ENCODE data around the gene ARL5A. TPM values are rescaled to one million over a fixed set of nuclear protein-coding genes. Genes with fewer than 3 reads are reported as not detected.

ARL5A gene
- total RNA-seq, 2 donors from 2014 or later: 21.3 to 21.4 TPM

GRCh38 chr2:151841047-151841424 is 12.8 kb upstream of the ARL5A start:
- ATAC-seq: no peak
- intact Hi-C loops (cut with DNase I): no loop called here
- 86 to 93% methylated on average over 2 of the region's 2 CpGs for WGBS, 2 donors
- H3K9me3 ChIP-seq: no peaks in the 10 kb centered on the region
- H3K36me3 ChIP-seq (replicated peaks in 1 of 2; ENCODE audit: insufficient read depth in 1 of 2, low read depth in 2 of 2): no peaks in the 10 kb centered on the region
- TF ChIP-seq POLR2A (IDR thresholded peaks at IDR 0.05) (no peak), CTCF (IDR thresholded peaks at IDR 0.05) (no peak)
- no peak overlapping the region for H3K27ac ChIP-seq
- no peak for DNase-seq
- H3K27me3 ChIP-seq: no peaks in the 10 kb centered on the region
- no peaks in the 10 kb centered on the region for H3K4me1 ChIP-seq
- no peak overlapping the region for H3K4me3 ChIP-seq

DNA sequence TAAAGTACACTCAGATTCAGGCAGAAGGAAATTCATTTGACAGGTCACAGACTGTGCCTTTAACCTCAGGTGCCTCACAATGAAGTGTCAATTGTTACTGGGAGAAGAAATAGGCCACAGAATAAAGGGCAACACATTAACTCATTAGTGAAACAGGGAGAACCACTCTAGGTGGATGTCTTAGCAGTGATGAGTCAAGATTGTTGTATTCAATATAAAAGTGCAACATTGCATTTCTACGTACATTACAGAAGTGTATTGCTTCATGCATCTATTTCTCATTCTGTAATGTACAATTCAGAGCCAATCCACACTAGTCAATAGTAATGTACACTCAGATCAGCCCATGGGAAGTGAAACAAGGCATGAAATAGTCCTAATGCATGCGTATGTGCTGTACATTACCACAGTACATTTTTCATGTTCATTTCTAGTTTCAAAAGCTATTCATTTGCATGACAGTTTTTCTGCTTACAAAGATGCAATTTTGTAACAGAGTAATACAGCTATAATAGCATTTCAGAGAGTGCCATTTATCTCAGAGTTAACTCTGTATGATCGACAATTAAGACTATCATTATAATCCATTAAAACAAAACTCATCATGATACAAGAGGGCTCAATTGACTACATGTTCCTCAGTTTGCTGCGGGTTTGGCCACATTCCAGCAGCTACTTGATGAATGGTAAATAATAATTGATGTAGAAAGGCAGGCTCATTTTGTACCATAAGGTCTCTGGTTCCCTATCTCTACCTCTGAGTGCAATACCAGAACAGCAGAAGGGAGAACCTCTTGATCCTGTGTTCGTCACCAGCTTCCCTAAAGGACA is 12.2 kb upstream of the ARL5A start:
- TF ChIP-seq CTCF (IDR thresholded peaks at IDR 0.05) (no peak), POLR2A (IDR thresholded peaks at IDR 0.05) (no peak)
- ATAC-seq (no peak), DNase-seq (no peak)
- H3K4me1 ChIP-seq: no peaks in the 10 kb centered on the region
- no peaks in the 10 kb centered on the region for H3K27me3 ChIP-seq
- no peak overlapping the region for H3K4me3 ChIP-seq
- no peaks in the 10 kb centered on the region for H3K9me3 ChIP-seq
- intact Hi-C loops (cut with DNase I): no loop called here
- no peak overlapping the region for H3K27ac ChIP-seq
- 68 to 73% methylated on average over 5 of the region's 5 CpGs for WGBS, 2 donors
- H3K36me3 ChIP-seq (replicated peaks in 1 of 2; ENCODE audit: insufficient read depth in 1 of 2, low read depth in 2 of 2): no peaks in the 10 kb centered on the region

DNA sequence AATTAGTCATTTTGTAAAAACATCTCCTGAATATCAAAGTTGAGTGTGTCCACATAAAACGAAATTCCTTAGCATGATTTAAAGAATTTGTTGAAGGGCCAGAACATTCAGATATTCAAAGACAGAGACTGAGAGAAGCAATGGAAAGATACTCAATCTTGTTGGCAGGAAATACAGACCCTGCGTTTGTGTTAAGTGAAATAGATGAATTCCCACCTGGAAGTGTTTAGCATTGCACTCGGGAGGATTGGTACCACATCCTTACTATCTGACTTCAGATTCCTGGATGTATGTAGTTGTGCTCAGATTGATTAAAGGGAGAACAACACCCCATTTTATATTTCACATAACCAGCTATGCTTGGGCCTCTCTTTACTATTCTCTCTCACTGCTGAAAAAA is 9.7 kb upstream of the ARL5A start:
- H3K4me1 ChIP-seq: no peaks in the 10 kb centered on the region
- no peak overlapping the region for H3K4me3 ChIP-seq
- H3K27ac ChIP-seq: no peak overlapping the region
- no peaks in the 10 kb centered on the region for H3K9me3 ChIP-seq
- no peaks in the 10 kb centered on the region for H3K27me3 ChIP-seq
- no peak for ATAC-seq
- WGBS, 2 donors: 73 to 83% methylated on average over 3 of the region's 3 CpGs
- no peaks in the 10 kb centered on the region for H3K36me3 ChIP-seq (replicated peaks in 1 of 2; ENCODE audit: insufficient read depth in 1 of 2, low read depth in 2 of 2)
- TF ChIP-seq POLR2A (IDR thresholded peaks at IDR 0.05) (no peak), CTCF (IDR thresholded peaks at IDR 0.05) (no peak)
- DNase-seq: no peak
- intact Hi-C loops (cut with DNase I): no loop called here

- Histone ChIP-seq H3K36me3 (replicated peaks in 1 of 2; ENCODE audit: insufficient read depth in 1 of 2, low read depth in 2 of 2) (no peaks in the 10 kb centered on the region), H3K27ac (no peak overlapping the region), H3K4me3 (no peak overlapping the region), H3K27me3 (no peaks in the 10 kb centered on the region), H3K4me1 (peaks cover 1% of the 10 kb centered on the region), H3K9me3 (no peaks in the 10 kb centered on the region)
- TF ChIP-seq CTCF (IDR thresholded peaks at IDR 0.05): no peak
- TF ChIP-seq POLR2A (IDR thresholded peaks at IDR 0.05): no peak
- DNase-seq: no peak
- WGBS, 2 donors: 74 to 94% methylated on average over 3 of the region's 3 CpGs
- intact Hi-C loops (cut with DNase I): no loop called here
- no peak for ATAC-seq
Measured at GRCh38 chr2:151833984-151834383, 5.8 kb upstream of the ARL5A start.

DNA sequence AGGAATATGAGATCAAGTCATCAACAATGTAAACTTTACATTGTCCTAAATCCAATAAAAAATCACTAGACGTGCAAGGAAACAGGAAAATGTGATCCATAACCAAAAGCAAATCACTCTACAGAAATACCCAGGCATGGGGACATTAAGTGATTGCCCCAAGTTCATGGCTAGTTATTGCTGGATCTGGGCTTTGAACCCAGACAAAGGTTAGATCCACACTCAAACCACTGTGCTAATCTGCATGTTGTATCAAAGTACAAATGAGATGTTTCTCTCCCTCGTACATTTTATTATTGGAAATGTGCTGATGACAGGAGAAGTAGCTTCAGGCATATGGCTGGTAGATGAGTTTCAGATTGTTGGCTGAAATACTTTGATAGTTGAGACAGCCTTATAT is 2.7 kb upstream of the ARL5A start:
- Histone ChIP-seq H3K27ac (no peak overlapping the region), H3K9me3 (no peaks in the 10 kb centered on the region), H3K36me3 (replicated peaks in 1 of 2; ENCODE audit: insufficient read depth in 1 of 2, low read depth in 2 of 2) (no peaks in the 10 kb centered on the region), H3K27me3 (no peaks in the 10 kb centered on the region), H3K4me1 (peaks cover 19% of the 10 kb centered on the region), H3K4me3 (no peak overlapping the region)
- DNase-seq (no peak), ATAC-seq (no peak)
- WGBS, 2 donors: 71 to 88% methylated on average over 2 of the region's 2 CpGs
- intact Hi-C loops (cut with DNase I): no loop called here
- no peak for TF ChIP-seq CTCF (IDR thresholded peaks at IDR 0.05)

All from body of pancreas (tissue), 4 donors.